MM.1S (cell line): Measurements from ENCODE around the gene FNDC1.

ENCODE experiments used
- CTCF ChIP-seq: fragments of 300-600 bp; sonication (generic); IDR thresholded peaks from 2 replicates; pipeline ENCODE4 v1.5.1; 2016; ENCODE audit warnings: antibody characterized with exemption, low read length, mixed read lengths
- EZH2 ChIP-seq: fragments of 300-600 bp; sonication (generic); optimal IDR thresholded peaks from 2 replicates; pipeline ENCODE3; 2017; ENCODE audit warnings: low read depth, mild to moderate bottlenecking, antibody characterized with exemption, low read length, mixed read lengths

GRCh38 chr6:159259441-159260125 lies 90.4 kb downstream of the FNDC1 start:
- TF ChIP-seq EZH2 (no peak), CTCF (no peak)
